Ovary (tissue), 3 donors: ENCODE results near the gene SLC15A5.

Experiments used
- EP300 ChIP-seq: sonication (generic); formaldehyde crosslinking; IDR thresholded peaks from one replicate; pipeline ENCODE4 v1.6.1; 2017; ENCODE audit warnings: antibody characterized with exemption
- POLR2A ChIP-seq: fragments of 450-650 bp; IDR thresholded peaks from one replicate; pipeline ENCODE4 v1.6.1; 2017; ENCODE audit warnings: antibody characterized with exemption, mild to moderate bottlenecking, moderate library complexity
- TF ChIP-seq, protein P1 (sequence below), 3 donors: fragments of 450-650 bp in 2 of 3; fragments of 200-600 bp in 1 of 3; IDR thresholded peaks; one replicate each; pipeline versions ENCODE4 v1.5.1 to v1.8.0; 2016 to 2022; ENCODE audit warnings: antibody characterized with exemption in 3 of 3, mild to moderate bottlenecking in 1 of 3
- donor health status: DM: no; HTN: no; CAD: no.

DNA sequence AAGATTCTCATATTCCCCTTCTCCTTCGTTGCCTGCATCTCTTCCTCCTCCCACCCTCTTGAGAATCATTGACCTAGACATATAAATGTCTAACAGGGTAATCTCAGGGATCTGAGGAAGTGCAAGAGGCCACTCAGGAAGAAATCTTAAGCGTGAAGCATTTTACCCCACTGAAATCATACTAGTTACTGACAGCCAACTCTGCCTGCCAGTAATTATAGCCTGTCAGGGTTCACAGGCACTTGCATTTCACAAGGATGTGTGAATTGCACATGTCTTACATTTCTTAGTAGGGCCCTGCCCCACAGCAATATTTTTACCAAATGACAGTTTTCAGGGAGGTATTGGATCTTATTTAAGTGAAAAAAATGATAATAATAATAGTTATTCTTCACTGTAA lies 127.2 kb downstream of the SLC15A5 start:
- TF ChIP-seq, protein P1, sequence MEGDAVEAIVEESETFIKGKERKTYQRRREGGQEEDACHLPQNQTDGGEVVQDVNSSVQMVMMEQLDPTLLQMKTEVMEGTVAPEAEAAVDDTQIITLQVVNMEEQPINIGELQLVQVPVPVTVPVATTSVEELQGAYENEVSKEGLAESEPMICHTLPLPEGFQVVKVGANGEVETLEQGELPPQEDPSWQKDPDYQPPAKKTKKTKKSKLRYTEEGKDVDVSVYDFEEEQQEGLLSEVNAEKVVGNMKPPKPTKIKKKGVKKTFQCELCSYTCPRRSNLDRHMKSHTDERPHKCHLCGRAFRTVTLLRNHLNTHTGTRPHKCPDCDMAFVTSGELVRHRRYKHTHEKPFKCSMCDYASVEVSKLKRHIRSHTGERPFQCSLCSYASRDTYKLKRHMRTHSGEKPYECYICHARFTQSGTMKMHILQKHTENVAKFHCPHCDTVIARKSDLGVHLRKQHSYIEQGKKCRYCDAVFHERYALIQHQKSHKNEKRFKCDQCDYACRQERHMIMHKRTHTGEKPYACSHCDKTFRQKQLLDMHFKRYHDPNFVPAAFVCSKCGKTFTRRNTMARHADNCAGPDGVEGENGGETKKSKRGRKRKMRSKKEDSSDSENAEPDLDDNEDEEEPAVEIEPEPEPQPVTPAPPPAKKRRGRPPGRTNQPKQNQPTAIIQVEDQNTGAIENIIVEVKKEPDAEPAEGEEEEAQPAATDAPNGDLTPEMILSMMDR (IDR thresholded peaks at IDR 0.05): no peak
- TF ChIP-seq EP300: no peak
- TF ChIP-seq POLR2A: no peak
